GM12892 (cell line): ENCODE measurements around the gene MS4A5. TPM values are rescaled to one million over a fixed set of nuclear protein-coding genes. Genes with fewer than 3 reads are reported as not detected.
A peak's percentile ranks its signal among the peaks of the same experiment; 100 is the strongest.

Source experiments
- DNase-seq: peaks from one replicate; pipeline ENCODE4 v3.0.0; 2011; ENCODE audit not compliant: insufficient read length
- FAIRE-seq: peaks from 2 replicates; lab custom pipeline; 2011; peaks lifted over from hg19 to GRCh38; lab: Jason Lieb, UNC
- POLR2A ChIP-seq: IDR thresholded peaks from 2 replicates; pipeline ENCODE4 v1.6.1; 2011; ENCODE audit warnings: low read depth, low read length, control low read depth
- POLR2AphosphoS5 ChIP-seq: IDR thresholded peaks from 2 replicates; pipeline ENCODE4 v1.6.1; 2011; ENCODE audit warnings: low read depth, low read length, control low read depth
- TAF1 ChIP-seq: IDR thresholded peaks from 2 replicates; pipeline ENCODE4 v1.6.1; 2011; ENCODE audit warnings: low read depth, mild to moderate bottlenecking, control low read depth, low read length, borderline replicate concordance
- polyA plus RNA-seq: library from polyadenylated mRNA; unstranded; fragments of >200 nt; gene quantifications from one replicate; pipeline ENCODE4 v1.2.1, GENCODE V29; 2012; ENCODE audit warnings: missing spikeins, inconsistent platforms; ENCODE audit not compliant: missing spikeins

Gene MS4A5, protein sequence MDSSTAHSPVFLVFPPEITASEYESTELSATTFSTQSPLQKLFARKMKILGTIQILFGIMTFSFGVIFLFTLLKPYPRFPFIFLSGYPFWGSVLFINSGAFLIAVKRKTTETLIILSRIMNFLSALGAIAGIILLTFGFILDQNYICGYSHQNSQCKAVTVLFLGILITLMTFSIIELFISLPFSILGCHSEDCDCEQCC
- not detected for polyA plus RNA-seq

DNA sequence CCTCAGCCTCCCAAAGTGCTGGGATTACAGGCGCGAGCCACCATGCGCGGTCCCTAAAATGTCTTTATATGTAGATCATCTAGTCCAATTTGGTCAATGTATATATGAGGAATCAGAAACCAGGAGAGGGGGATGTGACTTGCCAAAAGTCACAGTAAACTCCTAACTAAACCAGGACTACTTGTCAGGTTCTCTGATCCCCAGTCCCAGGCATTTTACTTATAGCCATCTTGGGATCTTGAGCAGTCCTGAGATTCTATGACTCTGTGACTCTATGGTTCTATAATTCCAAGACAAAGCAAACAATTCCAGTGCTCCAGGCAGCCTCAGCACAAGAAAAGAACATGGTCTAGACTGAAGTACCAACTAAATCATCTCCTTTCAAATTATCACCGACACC lies at the start of gene MS4A5:
Gene MS4A5 (plus strand): TSS at position 301 of the 400 bp plus-strand sequence. CDS start 103 bp downstream, outside the sequence.
- no peak for TF ChIP-seq POLR2AphosphoS5
- TF ChIP-seq TAF1 = no peak
- TF ChIP-seq POLR2A = no peak
- no peak for DNase-seq
- FAIRE-seq = no peak

- no peak for TF ChIP-seq POLR2A
- TF ChIP-seq POLR2AphosphoS5 = no peak
- no peak for TF ChIP-seq TAF1
- FAIRE-seq (peak; percentile 95), DNase-seq (no peak)
These were observed 40.0 kb upstream of the MS4A5 start for GRCh38 chr11:60389279-60389910.

DNA sequence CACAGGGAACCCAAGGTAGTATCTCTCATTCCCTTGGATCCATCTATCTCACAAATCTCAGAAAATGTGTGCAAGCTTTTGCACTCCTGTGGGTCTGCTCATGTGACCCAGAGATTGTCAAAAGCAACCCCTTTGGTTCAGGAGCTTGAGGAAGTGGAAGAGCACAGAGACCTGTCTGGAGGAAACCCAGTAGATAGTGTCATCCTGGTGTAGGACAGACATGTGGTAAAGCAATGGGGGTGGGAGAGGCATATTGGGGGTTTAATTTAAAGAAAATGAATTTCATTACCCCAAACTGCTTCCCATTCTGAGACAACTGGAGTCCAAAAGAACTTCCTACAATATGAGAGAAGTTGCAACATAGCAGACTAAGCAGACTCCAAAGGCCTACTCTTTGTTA lies 39.0 kb upstream of the MS4A5 start:
- FAIRE-seq = peak; percentile 48
- TF ChIP-seq POLR2AphosphoS5 (no peak), TAF1 (no peak), POLR2A (no peak)
- no peak for DNase-seq

- peak; percentile 73 for FAIRE-seq
- TF ChIP-seq TAF1 = no peak
- no peak for TF ChIP-seq POLR2A
- no peak for TF ChIP-seq POLR2AphosphoS5
- DNase-seq = no peak
These were observed 37.0 kb upstream of the MS4A5 start for GRCh38 chr11:60392361-60392760.

- no peak for FAIRE-seq
- DNase-seq = no peak
- TF ChIP-seq TAF1 (no peak), POLR2AphosphoS5 (no peak), POLR2A (no peak)
These were observed 36.4 kb upstream of the MS4A5 start for GRCh38 chr11:60393016-60393415.

DNA sequence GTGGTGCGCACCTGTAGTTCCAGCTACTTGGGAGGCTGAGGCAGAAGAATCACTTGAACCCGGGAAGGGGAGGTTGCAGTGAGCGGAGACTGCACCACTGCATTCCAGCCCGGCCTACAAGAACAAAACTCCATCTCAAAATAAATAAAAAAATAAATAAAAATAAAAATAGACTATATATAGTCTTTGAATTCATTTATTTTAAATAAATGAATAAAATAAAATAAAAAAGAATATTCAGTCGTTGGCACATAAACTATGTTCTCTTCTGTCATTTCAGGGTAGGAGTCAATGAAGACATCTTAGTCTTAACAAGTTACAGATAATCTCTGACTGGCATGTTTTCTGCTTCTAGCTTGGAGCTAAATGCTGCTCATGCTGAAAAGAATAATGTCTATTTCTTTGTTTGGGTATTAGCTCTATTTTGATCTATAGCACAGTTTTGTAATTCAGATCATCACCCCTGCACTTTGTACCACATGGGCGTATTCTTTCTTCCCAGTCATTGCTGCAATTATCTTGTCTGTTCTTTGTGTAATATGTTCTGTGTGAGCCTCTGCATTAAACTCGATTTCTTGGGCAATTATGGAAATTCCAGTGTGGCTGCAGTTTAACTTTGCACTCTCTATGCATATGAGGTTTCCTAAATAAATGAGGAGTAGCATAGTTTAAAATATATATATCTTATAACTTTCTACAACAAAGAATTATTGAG lies 34.5 kb upstream of the MS4A5 start:
- no peak for FAIRE-seq
- TF ChIP-seq TAF1 (no peak), POLR2A (no peak), POLR2AphosphoS5 (no peak)
- no peak for DNase-seq

DNA sequence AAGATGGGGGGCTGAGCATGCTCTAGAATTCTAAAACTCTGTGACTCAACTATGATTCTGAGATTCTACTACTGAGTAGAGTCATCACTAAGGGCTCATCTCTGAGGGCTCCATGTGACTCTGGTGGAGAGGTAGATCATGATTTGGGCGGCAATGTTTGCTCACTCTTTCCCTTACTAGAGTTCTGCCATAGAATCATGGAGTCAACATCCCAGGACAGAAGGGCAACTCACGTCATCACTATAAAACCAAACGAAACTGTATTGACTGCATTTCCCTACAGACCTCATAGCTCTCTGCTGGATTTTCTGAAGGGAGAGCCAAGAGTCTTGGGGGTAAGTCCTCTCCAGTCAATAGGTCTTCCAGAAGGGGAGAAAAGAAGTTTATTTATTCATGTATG lies 33.0 kb upstream of the MS4A5 start, which contains the start of gene MS4A14:
Gene MS4A14 (plus strand): TSS at position 78 of the 400 bp plus-strand sequence. CDS start 120 bp downstream, at position 198.
- DNase-seq (no peak), FAIRE-seq (peak; percentile 96)
- TF ChIP-seq TAF1 (no peak), POLR2A (no peak), POLR2AphosphoS5 (no peak)

DNA sequence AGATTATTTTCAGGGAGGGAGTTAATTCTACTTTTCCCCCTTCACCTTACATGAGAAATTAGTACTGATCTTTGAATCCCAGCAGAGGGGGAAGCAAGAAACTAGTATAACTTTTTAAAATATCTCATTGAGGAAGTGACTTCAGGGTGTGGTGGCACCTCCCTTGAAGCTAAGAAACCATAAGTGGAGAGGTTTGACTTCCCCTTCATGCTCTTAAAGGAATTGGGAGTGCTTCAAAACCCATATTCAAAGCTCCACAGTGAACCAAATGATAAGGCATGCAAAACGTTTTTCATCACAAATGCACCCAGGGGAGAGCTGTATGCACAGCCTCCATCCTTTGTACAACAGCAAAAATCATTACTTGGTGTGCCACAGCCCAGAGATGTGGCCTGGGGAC lies 32.6 kb upstream of the MS4A5 start:
- DNase-seq (no peak), FAIRE-seq (no peak)
- TF ChIP-seq TAF1 (no peak), POLR2AphosphoS5 (no peak), POLR2A (no peak)

GRCh38 chr11:60420015-60420414 lies 9.4 kb upstream of the MS4A5 start:
- FAIRE-seq = no peak
- no peak for DNase-seq
- no peak for TF ChIP-seq TAF1
- TF ChIP-seq POLR2A = no peak
- TF ChIP-seq POLR2AphosphoS5 = no peak

DNA sequence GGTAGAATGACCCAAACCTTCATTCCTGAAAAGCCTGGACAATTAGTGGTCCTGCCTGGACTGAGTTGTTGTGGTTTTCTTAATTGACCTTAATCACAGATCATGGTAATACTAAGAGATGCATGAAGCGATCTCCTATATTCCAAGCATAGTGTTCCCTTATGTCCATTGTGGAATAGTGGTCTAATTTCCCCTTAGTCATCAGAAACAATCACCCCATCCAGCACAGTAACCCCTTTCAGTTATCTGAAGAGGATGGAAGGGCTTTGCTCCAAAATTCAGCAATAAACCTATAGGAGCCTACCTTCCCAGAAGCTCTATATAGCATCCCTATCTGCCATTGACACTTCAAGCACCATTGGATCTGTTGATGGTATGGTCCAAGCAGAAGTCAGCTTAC lies 6.8 kb upstream of the MS4A5 start:
- no peak for TF ChIP-seq POLR2AphosphoS5
- TF ChIP-seq POLR2A = no peak
- TF ChIP-seq TAF1 = no peak
- FAIRE-seq = no peak

DNA sequence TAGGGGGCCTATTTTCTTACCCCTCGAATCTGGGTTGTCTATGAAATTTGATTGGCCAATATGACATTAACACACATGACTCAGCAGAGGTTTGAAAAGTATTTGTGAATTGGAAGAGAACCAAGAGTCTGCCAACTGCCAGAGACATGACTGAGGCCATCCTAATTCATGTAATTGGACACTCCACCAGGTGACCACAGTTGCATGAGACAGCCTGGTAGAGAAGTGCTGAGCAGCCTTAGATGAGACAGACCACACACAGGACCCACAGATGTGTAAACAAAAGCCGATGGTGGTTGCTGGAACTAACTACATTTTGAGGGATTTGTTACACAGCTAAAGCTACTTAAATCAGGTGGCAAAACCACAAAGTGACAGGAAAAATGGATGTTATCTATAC lies 855 bp upstream of the MS4A5 start:
- DNase-seq (no peak), FAIRE-seq (no peak)
- TF ChIP-seq POLR2A = no peak
- no peak for TF ChIP-seq POLR2AphosphoS5
- TF ChIP-seq TAF1 = no peak

More for the DNA sequence above, 6.8 kb upstream of the MS4A5 start:
- DNase-seq = no peak

- DNase-seq (no peak), FAIRE-seq (no peak)
- TF ChIP-seq POLR2AphosphoS5 (no peak), POLR2A (no peak), TAF1 (no peak)
These were observed 1.9 kb downstream of the MS4A5 start for GRCh38 chr11:60431251-60431650.

DNA sequence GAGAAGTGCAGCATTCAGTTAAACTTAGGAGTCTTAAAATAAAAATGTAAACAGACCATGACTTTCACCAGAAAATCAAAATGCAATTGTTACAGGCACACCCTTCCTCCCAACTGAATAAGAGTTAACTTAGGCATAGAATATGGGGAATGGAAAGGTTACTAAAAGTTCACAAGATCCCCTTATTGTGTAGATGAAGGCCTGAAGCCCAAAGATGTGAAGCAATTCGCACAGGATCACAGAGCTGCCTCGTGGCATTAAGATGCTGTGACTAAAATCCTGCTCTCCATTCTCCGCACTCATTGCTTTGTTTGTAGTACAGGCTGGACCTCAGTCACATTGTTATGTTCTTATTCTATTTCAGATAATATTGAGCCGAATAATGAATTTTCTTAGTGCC lies 4.0 kb downstream of the MS4A5 start:
- no peak for TF ChIP-seq POLR2A
- TF ChIP-seq TAF1 = no peak
- TF ChIP-seq POLR2AphosphoS5 = no peak
- FAIRE-seq (no peak), DNase-seq (no peak)
